Measurements from ENCODE around the gene TDRD12. TPM values are rescaled to one million over a fixed set of nuclear protein-coding genes. Genes with fewer than 3 reads are reported as not detected.

Gene TDRD12
- total RNA-seq, 1 experiment from 2014 or later, result 1.3 TPM

GRCh38 chr19:32709032-32709431 is 10.5 kb upstream of the TDRD12 start:
- no peak overlapping the region for H3T11ph ChIP-seq (ENCODE audit: low read length)
- no peak overlapping the region for H2BK20ac ChIP-seq (ENCODE audit: low read depth, low read length, poor library complexity, severe bottlenecking)
- Mint-ChIP-seq H3K27ac (no peak overlapping the region), H3K4me1 (0 out of 4 replicates have a peak, but pooled peaks cover 0 to 2% of the 10 kb centered on the region in 2 experiments), H3K36me3 (ENCODE audit: insufficient read depth in 1 of 3, low read depth in 3 of 3) (peaks cover 4 to 16% (median 11%) of the 10 kb centered on the region in 3 experiments), H3K9me3 (peaks cover 8 to 9% of the 10 kb centered on the region in 2 experiments), H3K27me3 (ENCODE audit: low read depth) (no peaks in the 10 kb centered on the region), H3K4me3 (no peak overlapping the region)
- H3K9me3 ChIP-seq (ENCODE audit: control insufficient read depth, low read depth, low read length), result no peaks in the 10 kb centered on the region
- H4K5ac ChIP-seq (ENCODE audit: insufficient read length, low read depth, low read length), result no peak overlapping the region
- no peak overlapping the region for H3K9ac ChIP-seq (ENCODE audit: extremely low read depth, insufficient read length, low read length)
- no peak overlapping the region for H3K14ac ChIP-seq (ENCODE audit: insufficient read depth, low read length)
- no peak overlapping the region for H3K23ac ChIP-seq (ENCODE audit: insufficient read length, low read depth, low read length)
- DNase-seq, result no peak
- H4K91ac ChIP-seq (ENCODE audit: insufficient read length, low read depth, low read length), result no peak overlapping the region
- H3K4me1 ChIP-seq (ENCODE audit: insufficient read depth, low read length), result no peaks in the 10 kb centered on the region
- no peak overlapping the region for H2BK15ac ChIP-seq (ENCODE audit: low read depth, low read length)
- no peak overlapping the region for H2AFZ ChIP-seq (ENCODE audit: low read length)
- H3K56ac ChIP-seq (ENCODE audit: insufficient read length, low read depth, low read length), result no peak overlapping the region
- no peak overlapping the region for H3K27ac ChIP-seq (ENCODE audit: insufficient read length, low read depth, low read length)
- H3K27me3 ChIP-seq (ENCODE audit: insufficient read depth, low read length), result no peaks in the 10 kb centered on the region
- H3K23me2 ChIP-seq (ENCODE audit: insufficient read length, low read depth, low read length, poor library complexity, severe bottlenecking), result no peaks in the 10 kb centered on the region
- no peaks in the 10 kb centered on the region for H4K20me1 ChIP-seq (ENCODE audit: control insufficient read depth, insufficient read depth, insufficient read length)
- no peak overlapping the region for H2BK12ac ChIP-seq (ENCODE audit: insufficient read length, low read depth, low read length)
- no peak overlapping the region for H2BK5ac ChIP-seq (ENCODE audit: insufficient read length, low read length)
- no peak overlapping the region for H2AK5ac ChIP-seq (ENCODE audit: insufficient read length, low read length)
- no peak overlapping the region for H3K4ac ChIP-seq (ENCODE audit: low read depth, low read length)
- H2BK120ac ChIP-seq (ENCODE audit: low read depth, low read length, poor library complexity, severe bottlenecking), result no peak overlapping the region
- no peaks in the 10 kb centered on the region for H3K79me1 ChIP-seq (ENCODE audit: insufficient read depth, low read depth, low read length, poor library complexity, severe bottlenecking)
- no peak overlapping the region for H3K18ac ChIP-seq (ENCODE audit: insufficient read length, low read depth, low read length)
- no peak overlapping the region for H4K8ac ChIP-seq (replicated peaks; ENCODE audit: insufficient read length, low read depth, low read length)
- WGBS (ENCODE audit: extremely low coverage, insufficient read length, low lambda C conversion rate), result no CpG with 5 or more reads among the region's 5 CpGs
- H3K79me2 ChIP-seq (ENCODE audit: insufficient read depth, low read length), result no peaks in the 10 kb centered on the region
- H3K4me2 ChIP-seq (ENCODE audit: insufficient read depth, insufficient read length, low read length), result no peak overlapping the region
- no peak for TF ChIP-seq CTCF (conservative IDR thresholded peaks at IDR 0.05)

All from H9 (cell line).